Hematopoietic multipotent progenitor cell treated with erythropoietin and hydrocortisone succinate and interleukin-3 and kit ligand, for 4 days (in vitro differentiated cells): Measurements from ENCODE around the gene ATP6AP1.

Experiments
- DNase-seq: peaks from one replicate; pipeline ENCODE4 v3.0.0-alpha.2; 2015

Gene ATP6AP1

DNA sequence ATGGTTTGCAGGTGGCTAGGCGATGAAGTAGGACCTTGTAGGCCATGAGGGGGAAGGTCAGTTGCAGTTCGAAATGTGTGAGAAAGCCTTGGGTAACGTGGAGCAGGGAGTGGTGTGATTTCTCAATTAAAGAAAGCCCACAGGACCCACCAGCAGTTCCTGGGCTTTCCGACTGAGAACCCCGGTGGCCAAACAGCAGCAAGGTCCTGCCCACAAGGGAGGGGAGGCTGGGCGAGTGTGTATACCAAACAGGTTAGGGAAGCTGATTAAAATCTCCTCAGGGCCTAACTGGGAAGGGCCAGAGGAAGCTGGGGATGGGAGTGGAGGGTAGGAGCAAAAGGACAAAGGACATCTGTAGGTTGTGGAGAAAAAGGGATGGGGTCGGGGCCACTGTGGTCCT, 2.4 kb downstream of the ATP6AP1 start:
- peak; percentile 61 for DNase-seq

DNA sequence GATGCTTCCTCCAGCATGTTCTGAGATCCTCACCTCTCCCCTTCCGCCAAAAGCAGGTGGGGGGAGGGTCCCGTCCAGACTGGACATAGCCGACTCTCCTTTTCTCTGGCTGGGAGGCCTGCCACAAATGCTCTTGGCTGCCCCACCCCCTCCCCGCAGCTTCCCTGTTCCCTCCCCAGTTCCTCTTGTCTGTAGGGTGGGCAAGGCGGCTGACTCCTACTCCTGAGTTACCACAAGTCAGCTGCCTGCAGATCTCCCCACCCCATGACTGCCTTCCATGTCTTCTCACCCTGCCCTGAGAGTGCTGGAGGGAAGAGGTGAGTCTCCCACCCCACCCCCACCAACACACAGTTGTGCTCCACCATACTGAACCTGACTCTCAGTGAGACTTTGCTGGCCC, 2.9 kb downstream of the ATP6AP1 start:
- peak; percentile 65 for DNase-seq

DNA sequence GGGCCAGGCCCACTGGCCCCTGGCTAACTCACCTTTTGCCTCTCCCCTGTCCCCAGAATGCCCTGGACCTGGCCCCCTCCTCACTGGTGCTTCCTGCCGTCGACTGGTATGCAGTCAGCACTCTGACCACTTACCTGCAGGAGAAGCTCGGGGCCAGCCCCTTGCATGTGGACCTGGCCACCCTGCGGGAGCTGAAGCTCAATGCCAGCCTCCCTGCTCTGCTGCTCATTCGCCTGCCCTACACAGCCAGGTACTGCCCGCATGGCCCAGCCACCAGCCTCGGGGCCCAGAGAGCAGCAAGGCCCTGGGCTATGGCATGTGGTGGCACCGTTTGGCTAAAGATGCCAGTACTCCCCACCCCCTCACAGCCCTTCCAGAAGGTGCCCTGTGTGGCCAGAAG, 3.7 kb downstream of the ATP6AP1 start:
- DNase-seq = no peak

DNA sequence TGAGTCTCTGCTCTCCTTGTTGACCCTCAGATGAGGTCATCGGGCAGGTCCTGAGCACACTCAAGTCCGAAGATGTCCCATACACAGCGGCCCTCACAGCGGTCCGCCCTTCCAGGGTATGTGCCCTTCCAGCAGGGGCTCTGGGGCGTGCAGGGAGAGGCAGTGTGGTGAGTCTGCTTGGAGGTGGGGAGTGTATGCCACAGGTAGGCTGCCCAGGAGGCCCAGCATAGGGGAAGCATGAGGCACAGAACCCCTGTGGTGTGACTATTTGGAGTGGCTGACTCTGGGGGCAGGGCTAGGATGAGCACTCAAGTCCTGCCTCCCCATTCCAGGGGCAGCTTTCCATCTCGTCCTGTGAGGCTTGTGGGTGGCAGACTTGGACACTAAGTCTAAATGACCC, 5.1 kb downstream of the ATP6AP1 start:
- DNase-seq = no peak

DNA sequence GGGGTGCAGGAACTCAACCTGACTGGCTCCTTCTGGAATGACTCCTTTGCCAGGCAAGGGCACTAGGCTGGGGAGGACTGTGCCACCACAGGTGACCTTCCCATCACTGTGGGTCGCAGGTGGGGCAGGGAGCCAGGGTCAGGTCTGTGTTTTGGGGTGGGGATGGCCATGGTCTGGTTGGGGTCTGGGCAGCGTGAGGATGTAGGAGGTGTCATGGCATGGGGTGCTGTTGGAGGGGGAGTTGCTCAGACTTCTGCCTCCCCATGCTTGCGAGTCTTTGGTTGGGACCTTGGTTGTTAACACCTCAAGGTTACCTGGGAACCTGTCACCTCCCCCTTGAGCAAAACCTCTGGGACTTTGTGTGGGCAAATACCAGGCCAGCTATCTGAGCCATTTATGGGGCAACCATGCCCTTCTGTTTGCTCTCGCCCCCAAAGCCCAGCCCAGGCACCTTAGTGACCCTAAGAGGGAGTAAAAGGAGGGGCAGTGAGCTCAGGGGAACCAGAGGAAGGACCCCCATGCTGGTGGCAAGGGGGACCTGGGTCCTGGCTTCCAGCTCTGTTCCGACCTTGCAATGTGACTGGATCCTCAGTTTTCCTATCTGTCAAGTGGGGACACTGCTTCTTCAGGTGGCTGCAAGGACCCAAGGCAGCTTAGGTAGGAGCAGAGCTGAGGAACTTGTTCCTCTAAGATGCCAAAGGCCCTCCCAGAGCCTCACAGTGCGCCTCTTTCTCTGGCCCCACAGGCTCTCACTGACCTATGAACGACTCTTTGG, 6.1 kb downstream of the ATP6AP1 start:
- no peak for DNase-seq

DNA sequence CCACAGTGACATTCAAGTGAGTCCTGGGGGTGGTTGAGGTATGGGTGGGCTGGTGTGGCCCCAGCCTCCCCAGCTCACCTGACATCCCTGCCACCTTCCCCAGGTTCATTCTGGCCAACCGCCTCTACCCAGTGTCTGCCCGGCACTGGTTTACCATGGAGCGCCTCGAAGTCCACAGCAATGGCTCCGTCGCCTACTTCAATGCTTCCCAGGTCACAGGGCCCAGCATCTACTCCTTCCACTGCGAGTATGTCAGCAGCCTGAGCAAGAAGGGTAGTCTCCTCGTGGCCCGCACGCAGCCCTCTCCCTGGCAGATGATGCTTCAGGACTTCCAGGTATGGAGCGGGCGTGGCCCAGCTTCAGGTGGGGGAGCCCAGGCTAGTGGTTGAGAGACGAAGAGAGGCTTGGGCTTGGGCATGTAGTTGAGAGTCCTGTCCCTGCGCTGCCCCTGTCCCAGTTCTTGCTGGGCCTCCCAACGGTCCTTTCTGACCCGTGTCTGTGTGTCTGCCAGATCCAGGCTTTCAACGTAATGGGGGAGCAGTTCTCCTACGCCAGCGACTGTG, 6.8 kb downstream of the ATP6AP1 start:
- no peak for DNase-seq

DNA sequence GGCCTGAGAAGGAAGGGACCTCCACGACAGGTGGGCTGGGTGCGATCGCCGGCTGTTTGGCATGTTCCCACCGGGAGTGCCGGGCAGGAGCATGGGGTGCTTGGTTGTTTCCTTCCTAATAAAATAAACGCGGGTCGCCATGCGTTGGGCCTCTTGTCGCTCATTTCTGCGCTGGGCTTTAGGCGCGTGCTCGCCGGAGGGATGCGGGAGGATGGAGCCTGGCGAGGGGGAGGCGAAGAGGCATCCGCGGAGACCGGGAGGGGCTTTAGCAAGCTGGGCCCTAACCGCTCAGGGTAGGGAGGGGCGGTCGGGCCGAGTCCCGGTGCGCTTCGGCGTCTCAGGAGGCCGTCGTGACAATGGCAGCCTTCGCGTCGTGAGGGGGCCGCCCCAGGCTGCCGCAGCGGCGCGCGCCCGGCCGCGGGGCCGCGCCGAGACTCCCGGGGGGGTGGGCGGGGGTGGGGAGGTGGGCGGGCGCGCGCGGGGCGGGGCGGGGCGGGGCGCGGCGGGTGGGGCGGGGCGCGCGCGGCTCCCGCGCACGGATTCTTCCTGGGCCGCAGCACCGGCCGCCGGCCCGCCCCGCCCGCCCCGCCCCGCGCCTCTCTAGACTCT, 8.0 kb downstream of the ATP6AP1 start:
- peak; percentile 52 for DNase-seq

DNA sequence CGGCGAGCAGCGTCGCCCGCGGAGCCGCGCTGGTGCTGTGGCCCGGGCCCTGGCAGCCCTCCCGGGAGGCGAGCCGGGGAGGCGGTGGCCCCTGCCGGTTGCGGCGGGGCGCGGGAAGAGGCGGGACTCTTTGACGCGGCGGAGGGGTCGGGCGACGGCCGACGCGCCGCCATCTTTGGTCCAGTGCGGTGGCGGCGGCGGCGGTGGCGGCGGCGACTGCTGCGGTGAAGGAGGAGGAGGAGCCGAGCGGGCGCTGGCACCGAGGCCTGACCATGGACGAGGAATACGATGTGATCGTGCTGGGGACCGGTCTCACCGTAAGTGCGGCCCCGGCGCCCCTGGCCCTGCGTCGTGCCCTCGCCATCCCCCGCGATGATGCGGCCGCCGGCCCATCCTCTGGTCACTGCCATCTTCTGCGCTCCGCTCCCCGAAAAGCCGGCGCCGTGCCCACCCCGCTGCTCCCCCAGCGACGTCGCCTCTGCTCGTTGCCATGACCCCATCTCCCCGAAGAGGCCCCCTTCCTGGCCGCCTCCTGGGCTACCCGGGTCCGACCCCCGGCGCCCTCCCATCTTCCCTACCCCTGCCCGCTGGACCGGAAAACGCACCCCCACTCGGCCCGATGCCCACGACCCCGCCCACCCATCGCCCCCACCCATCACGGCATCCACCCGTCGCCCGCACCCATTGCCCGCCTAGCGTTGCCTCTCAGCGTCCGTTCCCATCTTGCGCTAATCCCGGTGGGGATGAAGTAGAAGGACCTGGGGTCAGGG, 8.7 kb downstream of the ATP6AP1 start, which contains the start of gene GDI1:
Gene GDI1 (plus strand): TSS at position 172 of the 770 bp plus-strand sequence. CDS start 101 bp downstream, at position 273.
- DNase-seq = peak; percentile 61

DNA sequence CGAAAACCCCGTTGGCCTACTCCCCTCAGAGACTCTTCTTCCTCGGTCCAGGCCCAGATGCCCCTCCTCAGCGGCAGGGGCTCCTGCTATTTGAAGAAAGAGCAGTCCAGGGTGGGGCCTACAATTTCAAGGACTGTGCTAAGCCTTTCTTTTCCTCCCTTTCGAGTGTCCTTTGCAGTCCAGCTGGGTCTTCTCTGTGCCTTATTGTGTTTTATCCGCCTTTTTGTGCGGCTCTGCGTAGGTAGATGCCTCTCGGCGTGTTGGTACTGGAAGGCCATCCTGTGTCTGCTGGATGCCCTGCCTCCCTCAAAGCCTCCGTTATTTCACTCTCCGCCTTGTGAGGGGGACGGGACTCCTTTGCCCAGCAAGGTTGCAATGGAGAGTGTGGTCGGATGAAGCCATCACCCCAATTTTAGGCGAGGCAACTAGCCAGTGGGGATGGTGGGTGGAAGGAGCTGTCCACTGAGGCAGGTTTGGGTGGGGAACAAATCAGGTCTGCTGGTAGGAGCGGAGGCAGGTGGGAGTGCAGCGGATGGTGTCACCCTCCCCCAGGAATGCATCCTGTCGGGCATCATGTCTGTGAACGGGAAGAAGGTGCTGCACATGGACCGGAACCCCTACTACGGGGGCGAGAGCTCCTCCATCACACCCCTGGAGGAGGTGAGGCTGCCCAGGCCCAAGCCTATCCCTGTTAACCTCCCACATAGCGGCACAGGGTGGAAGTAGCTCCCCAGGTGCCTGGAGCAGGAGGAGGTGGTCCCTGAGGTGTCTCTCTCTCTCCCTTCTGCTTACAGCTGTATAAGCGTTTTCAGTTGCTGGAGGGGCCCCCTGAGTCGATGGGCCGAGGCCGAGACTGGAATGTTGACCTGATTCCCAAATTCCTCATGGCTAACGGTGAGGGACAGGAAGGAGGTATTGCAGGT, 9.8 kb downstream of the ATP6AP1 start:
- DNase-seq = no peak

DNA sequence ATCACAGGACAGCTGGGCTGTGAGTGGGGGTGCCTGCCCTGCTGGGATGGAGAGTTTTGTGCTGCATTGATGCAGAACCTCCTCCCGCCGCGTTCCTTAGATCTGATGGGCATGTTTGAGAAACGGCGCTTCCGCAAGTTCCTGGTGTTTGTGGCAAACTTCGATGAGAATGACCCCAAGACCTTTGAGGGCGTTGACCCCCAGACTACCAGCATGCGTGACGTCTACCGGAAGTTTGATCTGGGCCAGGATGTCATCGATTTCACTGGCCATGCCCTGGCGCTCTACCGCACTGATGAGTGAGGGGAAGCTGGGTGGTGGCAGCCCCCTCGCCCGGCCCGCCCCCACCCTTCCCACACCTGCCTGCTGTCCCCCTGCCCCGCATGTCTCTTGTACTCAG, 11.4 kb downstream of the ATP6AP1 start:
- no peak for DNase-seq

DNA sequence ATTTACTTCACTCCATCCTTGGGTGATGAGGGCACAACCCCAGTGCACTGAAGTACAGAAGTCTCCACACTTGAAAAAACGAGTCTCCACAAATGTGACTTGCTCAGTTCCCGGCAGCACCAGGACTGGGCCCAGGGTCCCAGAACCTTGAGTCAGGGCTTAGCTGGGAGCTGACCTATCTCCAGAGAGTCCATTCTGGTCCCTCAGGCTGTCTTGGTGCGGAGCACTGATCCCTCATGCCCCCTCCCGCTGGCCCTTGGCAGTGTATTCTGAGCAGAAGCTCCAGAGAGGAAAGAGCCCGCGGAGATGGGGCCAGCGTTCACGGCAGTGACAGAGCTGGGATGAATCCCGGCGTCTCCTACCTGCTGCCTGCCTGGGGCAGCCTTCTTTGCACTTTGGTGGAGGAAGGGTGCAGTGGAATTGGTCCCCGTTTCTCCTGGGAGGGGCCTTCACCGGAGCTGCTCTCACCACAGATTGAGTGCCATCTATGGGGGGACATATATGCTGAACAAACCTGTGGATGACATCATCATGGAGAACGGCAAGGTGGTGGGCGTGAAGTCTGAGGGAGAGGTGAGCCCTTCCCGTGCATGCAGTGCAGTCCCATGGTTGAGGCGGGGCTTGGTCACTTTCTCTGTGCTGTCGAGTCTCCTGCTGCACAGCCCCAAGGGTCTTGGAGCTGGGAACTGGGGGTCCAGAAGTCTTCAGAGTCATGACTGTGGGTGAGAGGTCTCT, 12.3 kb downstream of the ATP6AP1 start:
- no peak for DNase-seq

DNA sequence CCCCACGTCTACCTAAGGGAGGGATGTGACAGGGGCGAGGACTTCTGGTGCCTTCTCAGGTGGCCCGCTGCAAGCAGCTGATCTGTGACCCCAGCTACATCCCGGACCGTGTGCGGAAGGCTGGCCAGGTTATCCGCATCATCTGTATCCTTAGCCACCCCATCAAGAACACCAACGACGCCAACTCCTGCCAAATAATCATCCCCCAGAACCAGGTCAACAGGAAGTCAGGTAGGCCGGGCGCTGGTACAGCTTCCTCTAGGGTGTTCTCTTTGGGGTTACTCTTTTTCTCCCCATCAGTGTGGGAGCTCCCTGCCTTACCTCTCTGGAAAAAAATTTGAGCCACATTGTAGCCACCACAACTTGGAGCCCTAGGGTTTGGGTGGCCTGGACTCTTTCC, 13.1 kb downstream of the ATP6AP1 start:
- no peak for DNase-seq

DNA sequence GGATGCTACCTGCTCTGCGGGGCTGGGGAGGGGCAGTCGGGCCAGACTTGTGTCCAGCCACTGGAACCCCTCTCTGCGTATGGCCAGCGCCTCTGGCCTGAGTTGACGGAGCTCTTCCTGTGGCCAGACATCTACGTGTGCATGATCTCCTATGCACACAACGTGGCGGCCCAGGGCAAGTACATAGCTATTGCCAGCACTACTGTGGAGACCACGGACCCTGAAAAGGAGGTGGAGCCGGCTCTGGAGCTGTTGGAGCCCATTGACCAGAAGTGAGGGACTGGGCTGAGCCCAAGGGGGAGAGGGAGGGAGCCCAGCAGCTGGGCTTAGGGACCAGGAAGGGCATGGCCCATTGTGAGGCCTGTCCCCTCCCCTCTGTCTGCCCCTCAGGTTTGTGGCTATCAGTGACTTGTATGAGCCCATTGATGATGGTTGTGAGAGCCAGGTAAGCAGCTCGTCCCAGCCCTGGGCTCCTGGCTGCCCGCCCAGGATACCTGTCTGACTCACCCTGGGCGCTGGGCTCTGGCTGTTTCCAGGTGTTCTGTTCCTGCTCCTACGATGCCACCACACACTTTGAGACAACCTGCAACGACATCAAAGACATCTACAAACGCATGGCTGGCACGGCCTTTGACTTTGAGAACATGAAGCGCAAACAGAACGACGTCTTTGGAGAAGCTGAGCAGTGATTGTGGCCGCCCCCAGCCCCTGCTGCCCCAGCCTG, 13.7 kb downstream of the ATP6AP1 start:
- DNase-seq = no peak

DNA sequence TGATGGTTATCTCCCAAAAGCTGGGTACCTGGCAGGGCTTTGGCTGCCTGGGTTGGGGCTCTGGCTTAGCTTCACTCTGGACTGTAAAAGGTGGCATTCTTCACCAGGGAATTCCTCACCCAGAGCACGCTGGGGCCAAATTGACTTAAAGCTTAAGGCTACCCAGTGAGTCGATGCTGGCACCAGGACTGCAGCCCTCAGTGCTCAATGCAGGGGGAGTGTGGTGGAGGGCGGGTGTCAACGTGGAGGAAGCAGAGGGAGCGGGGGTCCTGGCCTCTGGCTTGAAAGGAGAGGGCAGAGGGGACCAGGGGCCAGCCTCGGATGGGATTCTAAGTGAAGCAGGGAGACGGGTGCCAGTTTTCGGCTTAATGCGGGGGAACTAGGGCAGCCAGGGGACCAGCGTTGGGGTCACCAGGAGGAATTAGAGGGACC, 15.0 kb downstream of the ATP6AP1 start:
- DNase-seq = no peak

DNA sequence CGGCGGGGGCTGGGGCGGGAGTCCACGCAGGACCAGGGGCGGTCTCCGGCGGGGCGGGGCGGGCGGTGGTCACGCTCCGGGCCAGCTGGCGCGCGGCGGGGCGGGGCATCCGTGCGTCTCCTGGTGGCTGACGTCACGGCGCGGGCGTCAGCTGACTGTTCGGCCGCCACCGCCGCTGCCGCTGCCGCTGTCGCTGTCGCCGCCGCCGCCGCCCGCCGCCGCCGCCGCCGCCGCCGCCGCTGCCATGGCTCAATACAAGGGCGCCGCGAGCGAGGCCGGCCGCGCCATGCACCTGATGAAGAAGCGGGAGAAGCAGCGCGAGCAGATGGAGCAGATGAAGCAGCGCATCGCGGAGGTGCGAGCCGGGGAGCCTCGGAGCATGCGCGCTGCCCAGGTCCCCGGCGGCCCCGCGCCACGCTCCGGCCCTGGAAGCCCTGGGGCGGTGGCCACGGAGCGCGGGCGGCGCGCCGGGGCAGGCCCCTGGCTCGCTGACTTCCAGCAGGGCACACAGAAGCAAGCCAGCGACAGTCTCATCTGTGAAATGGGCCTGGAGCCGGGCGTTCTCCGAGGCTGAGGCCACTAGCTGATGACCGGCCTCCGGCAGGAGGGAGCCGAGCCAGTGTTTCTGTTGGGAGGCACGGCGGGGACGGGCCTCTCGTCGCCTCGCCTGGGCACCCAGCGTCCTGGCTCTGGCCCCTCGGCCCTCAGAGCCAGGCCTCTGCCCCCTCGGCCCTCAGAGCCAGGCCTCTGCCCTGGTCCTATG, 15.7 kb downstream of the ATP6AP1 start, which contains the start of gene FAM50A:
Gene FAM50A (plus strand): TSS at position 150 of the 763 bp plus-strand sequence. CDS start 95 bp downstream, at position 245.
- DNase-seq = peak; percentile 81

DNA sequence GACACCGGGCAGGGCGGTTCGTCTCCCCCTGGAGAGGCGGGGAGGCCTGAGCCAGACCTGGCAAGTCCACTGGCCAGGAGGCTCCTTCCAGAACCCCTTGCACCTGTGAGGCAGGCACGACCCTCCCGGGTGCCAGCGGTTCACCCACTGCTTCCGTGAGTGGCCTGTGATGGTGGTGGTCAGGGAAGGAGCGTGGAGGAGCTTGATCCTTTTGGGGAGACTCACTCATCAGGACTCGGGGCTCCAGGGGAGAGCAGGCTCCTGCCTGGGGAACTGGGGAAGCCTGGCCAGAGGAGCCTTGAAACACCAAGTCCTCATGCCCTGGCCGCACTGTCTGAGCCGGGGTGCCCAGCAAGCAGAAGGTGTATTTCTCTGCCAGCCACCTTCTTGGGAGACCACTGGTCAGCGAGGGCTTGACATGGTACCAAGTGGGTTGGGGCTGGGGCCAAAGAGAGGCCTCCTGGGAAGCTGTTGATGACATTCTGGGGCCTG, 16.3 kb downstream of the ATP6AP1 start:
- no peak for DNase-seq

DNA sequence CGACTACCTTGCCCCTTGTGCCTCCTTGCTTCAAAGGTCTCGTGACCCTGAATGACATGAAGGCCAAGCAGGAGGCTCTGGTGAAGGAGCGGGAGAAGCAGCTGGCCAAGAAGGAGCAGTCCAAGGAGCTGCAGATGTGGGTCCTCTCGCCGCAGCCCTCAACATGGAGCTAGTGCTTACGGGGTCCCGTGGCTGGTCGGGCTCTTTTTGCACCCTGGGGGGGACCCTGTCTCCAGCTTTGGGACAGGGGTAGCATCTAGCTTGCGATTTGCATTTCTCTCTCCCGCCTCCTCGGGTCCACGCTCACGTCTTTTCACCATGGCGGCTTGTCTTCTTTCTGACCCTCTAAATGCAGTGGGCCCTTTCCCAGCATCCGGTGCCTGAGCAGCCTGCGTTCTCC, 17.3 kb downstream of the ATP6AP1 start:
- no peak for DNase-seq

DNA sequence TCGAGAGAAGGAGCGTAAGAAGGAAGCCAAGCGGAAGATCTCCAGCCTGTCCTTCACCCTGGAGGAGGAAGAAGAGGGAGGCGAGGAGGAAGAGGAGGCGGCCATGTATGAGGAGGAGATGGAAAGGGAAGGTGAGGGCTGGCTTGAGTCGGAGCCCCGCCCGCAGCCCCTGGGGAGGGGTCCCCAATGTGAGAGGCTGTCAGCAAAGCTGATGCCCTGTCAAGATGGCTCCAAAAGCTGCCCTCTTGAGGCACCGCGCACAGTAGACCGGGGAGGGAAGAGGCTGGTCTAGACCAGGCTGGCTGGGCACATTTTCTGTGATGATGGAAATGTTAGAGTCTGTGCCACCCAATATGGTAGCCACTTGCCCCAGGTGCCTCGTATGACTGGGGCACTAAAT, 18.0 kb downstream of the ATP6AP1 start:
- DNase-seq = no peak

DNA sequence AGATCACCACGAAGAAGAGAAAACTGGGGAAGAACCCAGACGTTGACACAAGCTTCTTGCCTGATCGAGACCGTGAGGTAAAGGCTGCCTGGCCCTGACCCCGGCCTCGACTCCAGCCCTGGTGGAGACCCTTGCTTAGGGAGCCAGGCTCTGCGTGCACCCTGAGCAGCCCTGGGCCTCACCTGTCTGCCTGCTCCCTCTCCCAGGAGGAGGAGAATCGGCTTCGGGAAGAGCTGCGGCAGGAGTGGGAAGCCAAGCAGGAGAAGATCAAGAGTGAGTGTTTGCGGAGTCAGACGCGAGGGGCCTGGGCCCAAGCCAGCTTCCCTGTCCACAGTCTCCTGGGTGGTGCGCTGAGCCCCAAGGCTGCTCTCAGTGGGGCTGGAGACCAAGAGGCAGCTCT, 20.0 kb downstream of the ATP6AP1 start:
- DNase-seq = no peak

DNA sequence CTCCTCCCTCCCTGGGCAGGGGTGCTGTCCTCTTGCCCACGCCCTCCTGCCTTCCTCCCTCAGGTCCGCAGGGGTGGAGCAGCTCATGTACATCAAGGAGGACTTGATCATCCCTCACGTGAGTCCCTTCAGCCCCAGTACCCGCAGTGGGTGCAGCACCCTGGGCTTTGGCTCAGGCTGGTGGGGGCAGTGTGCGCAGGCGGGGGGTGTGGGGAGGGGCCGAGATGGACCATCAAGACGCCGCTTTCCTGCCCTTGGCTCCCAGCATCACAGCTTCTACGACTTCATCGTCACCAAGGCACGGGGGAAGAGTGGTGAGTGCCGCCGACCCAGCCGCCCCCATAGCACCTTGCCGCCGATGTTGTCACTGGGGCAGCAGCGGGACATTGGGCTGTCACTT, 21.1 kb downstream of the ATP6AP1 start:
- DNase-seq = no peak
